Mesodermal cell (in vitro differentiated cells): ENCODE results near the gene DAZAP2.

Experiments
- H3K27ac ChIP-seq: 2 replicates; pipeline ENCODE4 v1.7.0; 2013; ENCODE audit warnings: mild to moderate bottlenecking, low read depth, low read length, moderate library complexity; ENCODE audit not compliant: severe bottlenecking
- H3K36me3 ChIP-seq: 2 replicates; pipeline ENCODE4 v1.7.1; 2013; ENCODE audit warnings: mild to moderate bottlenecking, low read length, moderate library complexity; ENCODE audit not compliant: control insufficient read depth, insufficient read depth
- H3K4me1 ChIP-seq: one replicate; pipeline ENCODE4 v1.7.1; 2013; ENCODE audit warnings: mild to moderate bottlenecking, low read length; ENCODE audit not compliant: insufficient read depth, control insufficient read depth, poor library complexity, severe bottlenecking
- H3K4me3 ChIP-seq: 2 replicates; pipeline ENCODE4 v1.7.0; 2013; ENCODE audit warnings: low read length, control low read depth, mild to moderate bottlenecking; ENCODE audit not compliant: insufficient read depth, poor library complexity, severe bottlenecking; ENCODE audit errors: extremely low read depth
- H3K9me3 ChIP-seq: 2 replicates; pipeline ENCODE4 v1.7.1; 2013; ENCODE audit warnings: mild to moderate bottlenecking, low read length, moderate library complexity; ENCODE audit not compliant: control insufficient read depth
- WGBS, 2 experiments: methylation state at CpG; one replicate each; pipeline ENCODE4 v1.1.5; 2013; ENCODE audit warnings: missing lambda C conversion rate in 2 of 2; ENCODE audit not compliant: insufficient coverage in 2 of 2; 5-methylcytosine and 5-hydroxymethylcytosine counted together

DAZAP2 gene

DNA sequence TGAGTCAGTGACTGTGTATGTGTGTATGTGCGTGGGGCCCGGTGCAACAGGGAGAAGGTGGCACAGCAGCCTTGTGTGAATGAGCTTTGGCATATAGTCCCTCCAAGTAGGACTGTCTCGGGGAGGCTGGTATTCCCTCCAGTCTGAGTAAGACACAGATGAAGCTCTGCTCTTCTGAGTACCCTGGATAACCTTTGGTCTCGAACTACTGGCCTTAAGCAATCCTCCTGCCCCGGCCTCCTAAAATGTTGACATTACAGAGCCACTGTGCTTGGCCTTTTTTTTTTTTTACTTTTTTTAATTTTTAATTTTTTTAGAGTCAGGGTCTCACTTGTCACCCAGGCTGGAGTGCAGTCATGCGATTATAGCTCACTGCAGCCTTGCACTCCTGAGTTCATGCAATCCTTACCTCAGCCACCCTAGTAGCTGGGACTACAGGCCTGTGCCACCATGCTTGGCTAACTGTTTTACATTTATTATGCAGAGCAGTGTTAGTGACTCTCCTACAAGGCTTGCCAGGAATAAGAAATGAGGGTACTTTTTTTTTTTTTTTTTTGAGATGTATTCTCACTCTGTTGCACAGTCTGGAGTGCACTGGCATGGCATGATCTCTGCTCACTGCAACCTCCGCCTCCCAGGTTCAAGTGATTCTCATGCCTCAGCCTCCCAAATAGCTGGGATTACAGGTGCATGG lies 9.4 kb upstream of the DAZAP2 start:
- Histone ChIP-seq H3K27ac (no peak overlapping the region), H3K36me3 (no peaks in the 10 kb centered on the region)
- WGBS, 2 experiments = 90 to 96% methylated on average over 6 of the region's 7 CpGs

DNA sequence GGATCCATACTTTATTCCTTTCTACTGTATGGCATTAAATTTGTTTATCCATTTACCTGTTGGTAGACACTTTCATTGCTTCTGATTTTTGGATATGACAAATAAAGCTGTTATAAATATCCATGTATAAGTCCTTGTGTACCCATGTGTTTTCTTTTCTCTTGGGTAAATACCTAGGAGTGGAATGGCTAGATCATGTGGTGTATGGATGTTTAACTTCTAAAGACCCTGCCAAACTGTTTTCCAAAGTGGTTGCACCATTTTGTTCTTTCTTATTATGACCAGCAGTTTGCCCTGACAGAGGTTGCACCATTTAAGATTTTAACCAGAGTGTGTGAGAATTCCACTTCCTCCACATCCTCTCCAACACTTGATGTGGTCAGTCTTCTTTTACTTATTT lies 6.0 kb upstream of the DAZAP2 start:
- Histone ChIP-seq H3K4me3 (no peak overlapping the region), H3K4me1 (no peaks in the 10 kb centered on the region), H3K9me3 (no peaks in the 10 kb centered on the region), H3K27ac (no peak overlapping the region), H3K36me3 (no peaks in the 10 kb centered on the region)

More for the DNA sequence above, 9.4 kb upstream of the DAZAP2 start:
- Histone ChIP-seq H3K4me1 (no peaks in the 10 kb centered on the region), H3K9me3 (no peaks in the 10 kb centered on the region), H3K4me3 (no peak overlapping the region)

DNA sequence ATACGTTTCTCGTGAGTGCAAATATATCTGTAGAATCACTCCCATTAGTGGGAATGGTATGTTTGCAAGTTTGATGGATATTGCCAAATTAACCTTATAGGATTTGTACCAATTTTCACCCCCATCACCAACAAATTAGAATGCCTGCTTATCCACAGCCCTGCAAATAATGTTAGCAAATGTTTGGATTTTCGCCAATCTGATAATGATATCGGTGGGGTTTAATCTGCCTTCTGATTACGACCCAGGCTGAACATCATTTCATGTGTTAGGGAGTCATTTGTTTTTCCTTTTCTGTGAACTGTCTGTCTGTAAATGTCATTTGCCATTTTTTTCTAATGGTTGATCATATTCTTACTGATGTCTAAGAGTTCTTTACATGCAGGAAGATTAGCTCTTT lies 4.1 kb upstream of the DAZAP2 start:
- no peaks in the 10 kb centered on the region for H3K36me3 ChIP-seq
- WGBS, 2 experiments = 93 to 95% methylated on average over 3 to 4 of the region's 5 CpGs
- H3K9me3 ChIP-seq = no peaks in the 10 kb centered on the region
- H3K4me3 ChIP-seq = no peak overlapping the region
- no peaks in the 10 kb centered on the region for H3K4me1 ChIP-seq
- H3K27ac ChIP-seq = no peak overlapping the region

DNA sequence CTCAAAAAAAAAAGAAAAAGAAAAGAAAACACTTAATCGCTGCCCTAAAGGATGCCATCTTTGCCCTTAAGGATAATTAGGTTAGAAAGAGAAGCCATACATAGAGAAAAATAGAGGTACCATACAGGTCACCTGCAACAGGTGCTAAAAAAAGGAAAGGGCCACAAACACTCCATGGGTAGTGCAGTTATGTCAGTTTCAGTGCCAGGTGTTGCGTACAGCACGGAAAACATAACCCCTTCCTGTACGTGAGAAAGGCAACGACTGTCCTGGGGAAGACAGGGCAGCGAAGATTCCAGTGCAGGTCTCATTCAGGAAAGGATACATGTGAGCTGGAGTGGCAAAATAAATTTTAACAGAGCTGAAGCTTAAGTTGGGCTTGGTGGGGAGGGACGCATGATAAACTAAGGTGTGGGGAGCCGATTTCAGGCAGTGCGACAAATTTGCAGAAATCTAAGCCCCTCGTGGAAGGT lies 553 bp upstream of the DAZAP2 start:
- Histone ChIP-seq H3K9me3 (no peaks in the 10 kb centered on the region), H3K36me3 (peaks cover 33% of the 10 kb centered on the region), H3K4me3 (peak overlapping the region; percentile 83), H3K27ac (peak overlapping the region; percentile 8), H3K4me1 (peaks cover 2% of the 10 kb centered on the region)
- 56 to 60% methylated on average over 8 to 10 of the region's 10 CpGs for WGBS, 2 experiments

DNA sequence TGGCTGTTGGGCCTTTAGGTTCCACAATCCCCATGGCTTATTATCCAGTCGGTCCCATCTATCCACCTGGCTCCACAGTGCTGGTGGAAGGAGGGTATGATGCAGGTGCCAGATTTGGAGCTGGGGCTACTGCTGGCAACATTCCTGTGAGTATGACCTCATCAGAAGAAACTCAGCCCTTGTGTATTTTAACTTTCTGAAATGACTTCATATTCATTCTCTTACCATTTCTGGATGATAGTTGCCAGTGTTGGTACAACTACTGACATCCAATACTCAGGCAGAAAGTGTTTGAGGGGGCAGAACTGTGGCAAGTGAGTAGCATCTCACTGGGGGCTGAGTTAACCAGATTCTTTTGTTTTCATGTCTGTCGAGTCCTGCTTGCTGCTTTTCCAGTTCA lies 2.3 kb downstream of the DAZAP2 start:
- H3K27ac ChIP-seq = no peak overlapping the region
- WGBS, 2 experiments = 86 to 100% methylated on average over 1 of the region's 2 CpGs

DNA sequence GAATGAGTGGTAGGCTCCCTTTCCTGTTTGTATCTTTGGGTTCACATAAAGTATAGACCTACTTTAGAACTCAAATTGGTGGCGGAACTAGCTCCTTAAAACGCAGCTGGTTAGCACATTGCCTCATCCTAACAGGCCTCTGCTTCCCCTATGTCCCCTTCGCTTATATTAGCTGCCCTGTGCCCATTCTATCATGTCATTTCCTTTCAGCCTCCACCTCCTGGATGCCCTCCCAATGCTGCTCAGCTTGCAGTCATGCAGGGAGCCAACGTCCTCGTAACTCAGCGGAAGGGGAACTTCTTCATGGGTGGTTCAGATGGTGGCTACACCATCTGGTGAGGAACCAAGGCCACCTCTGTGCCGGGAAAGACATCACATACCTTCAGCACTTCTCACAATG lies 3.5 kb downstream of the DAZAP2 start:
- H3K4me1 ChIP-seq = peaks cover 18% of the 10 kb centered on the region
- no peak overlapping the region for H3K27ac ChIP-seq
- H3K4me3 ChIP-seq = no peak overlapping the region
- WGBS, 2 experiments = 97% methylated on average over 3 of the region's 7 CpGs
- peaks cover 48% of the 10 kb centered on the region for H3K36me3 ChIP-seq
- no peaks in the 10 kb centered on the region for H3K9me3 ChIP-seq

More for the DNA sequence above, 2.3 kb downstream of the DAZAP2 start:
- Histone ChIP-seq H3K4me3 (no peak overlapping the region), H3K4me1 (peaks cover 8% of the 10 kb centered on the region), H3K36me3 (peaks cover 48% of the 10 kb centered on the region), H3K9me3 (no peaks in the 10 kb centered on the region)

DNA sequence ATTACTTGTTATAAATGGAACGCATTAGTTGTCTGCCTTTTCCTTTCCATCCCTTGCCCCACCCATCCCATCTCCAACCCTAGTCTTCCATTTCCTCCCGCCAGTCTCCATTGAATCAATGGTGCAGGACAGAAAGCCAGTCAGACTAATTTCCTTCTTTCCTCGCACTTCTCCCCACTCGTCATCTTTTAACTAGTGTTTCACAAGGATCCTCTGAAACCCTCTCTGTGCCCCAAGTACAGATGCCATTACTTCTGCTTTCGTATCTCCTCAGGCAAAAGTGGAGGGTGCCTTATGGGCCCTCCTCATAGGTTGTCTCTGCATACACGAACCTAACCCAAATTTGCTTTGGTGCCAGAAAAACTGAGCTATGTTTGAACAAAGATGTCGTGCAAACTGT lies 4.2 kb downstream of the DAZAP2 start:
- Histone ChIP-seq H3K4me3 (no peak overlapping the region), H3K27ac (no peak overlapping the region), H3K4me1 (peaks cover 24% of the 10 kb centered on the region), H3K36me3 (peaks cover 48% of the 10 kb centered on the region), H3K9me3 (no peaks in the 10 kb centered on the region)
- 98% methylated on average over 5 to 6 of the region's 7 CpGs for WGBS, 2 experiments

DNA sequence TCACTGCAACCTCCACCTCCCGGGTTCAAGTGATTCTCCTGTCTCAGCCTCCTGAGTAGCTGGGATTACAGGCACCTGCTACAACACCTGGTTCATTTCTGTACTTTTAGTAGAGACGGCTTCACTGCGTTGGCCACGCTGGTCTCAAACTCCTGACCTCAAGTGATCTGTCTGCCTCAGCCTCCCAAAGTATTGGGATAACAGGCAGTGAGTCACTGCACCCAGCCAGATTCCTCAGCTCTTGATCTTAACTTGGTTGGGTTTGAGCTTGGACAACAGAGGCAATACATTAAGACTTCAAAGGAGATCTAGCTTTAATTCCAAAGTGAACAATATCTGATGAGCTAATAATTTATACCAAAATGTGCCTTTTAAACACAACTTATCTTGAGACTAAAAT lies 5.6 kb downstream of the DAZAP2 start:
- H3K9me3 ChIP-seq = no peaks in the 10 kb centered on the region
- peaks cover 48% of the 10 kb centered on the region for H3K36me3 ChIP-seq
- 83% methylated on average over 4 of the region's 4 CpGs for WGBS, 2 experiments
- H3K4me3 ChIP-seq = no peak overlapping the region
- H3K27ac ChIP-seq = no peak overlapping the region
- H3K4me1 ChIP-seq = peaks cover 24% of the 10 kb centered on the region

DNA sequence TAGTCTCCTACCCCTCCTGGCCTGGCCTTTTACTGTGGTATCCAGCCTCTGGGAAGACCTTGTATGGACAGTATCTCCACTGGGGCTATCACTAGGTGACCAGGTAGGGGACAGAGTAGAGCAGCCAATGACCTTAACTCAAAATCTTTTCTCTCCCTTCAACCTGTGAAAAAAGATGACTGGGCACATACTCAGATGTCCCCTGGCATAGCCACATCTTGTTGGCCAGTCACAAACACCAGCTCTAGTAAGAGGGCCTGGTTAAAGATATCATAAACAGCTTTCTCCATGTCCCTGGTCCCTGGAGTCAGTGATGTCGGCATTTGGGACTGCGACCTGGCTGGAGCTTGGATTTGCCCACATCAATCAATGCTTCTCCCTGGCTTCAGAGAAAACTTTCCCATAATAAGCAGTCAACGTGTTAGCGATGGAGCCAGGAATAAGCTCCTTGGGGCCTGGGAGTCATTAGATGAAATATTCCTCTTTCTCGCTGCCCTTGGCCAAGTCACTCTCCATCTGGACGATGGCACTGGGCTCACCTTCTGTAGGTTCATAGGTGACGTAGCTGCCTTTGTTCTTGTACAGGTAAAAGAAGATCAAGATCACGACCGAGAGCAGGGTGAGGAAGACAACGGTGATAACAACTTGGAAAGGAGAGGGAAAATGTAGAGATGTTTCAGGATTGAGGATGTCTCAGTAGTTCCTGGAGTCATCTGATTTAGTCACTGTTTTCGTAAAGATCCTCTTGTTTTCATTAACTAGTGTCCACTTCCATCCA lies 7.0 kb downstream of the DAZAP2 start:
- peaks cover 39% of the 10 kb centered on the region for H3K36me3 ChIP-seq
- H3K4me3 ChIP-seq = no peak overlapping the region
- 95 to 97% methylated on average over 10 to 11 of the region's 11 CpGs for WGBS, 2 experiments
- no peaks in the 10 kb centered on the region for H3K9me3 ChIP-seq
- H3K4me1 ChIP-seq = peaks cover 24% of the 10 kb centered on the region
- H3K27ac ChIP-seq = peak overlapping the region; percentile 47

DNA sequence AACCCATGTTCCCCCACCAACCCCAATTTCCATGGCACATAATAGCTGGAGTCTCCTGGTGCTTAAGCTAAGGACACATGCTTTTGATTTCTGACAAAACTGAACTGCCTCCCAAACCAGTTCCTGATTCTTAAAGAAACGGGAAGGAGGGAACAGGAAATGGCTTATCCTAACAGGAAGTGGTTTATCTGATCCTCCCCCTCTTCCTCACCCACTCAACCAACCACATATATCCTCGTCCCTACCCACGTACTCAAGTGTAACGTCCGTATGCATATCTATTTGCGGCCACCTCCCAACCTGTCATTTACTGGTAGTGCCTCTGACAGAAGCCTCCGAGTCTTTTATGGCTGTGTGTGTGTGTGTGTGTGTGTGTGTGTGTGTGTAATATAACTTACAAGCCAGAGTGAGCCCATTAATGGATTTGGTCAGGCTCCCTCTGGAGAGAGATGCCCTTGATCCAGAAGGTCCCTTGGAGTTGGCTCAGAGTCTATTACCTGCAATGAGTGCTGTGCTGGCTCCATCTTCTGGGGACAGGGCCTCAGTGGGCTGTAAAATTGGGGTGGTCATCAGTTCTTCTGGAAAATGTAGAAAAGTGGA lies 7.7 kb downstream of the DAZAP2 start:
- no peaks in the 10 kb centered on the region for H3K9me3 ChIP-seq
- H3K4me1 ChIP-seq = peaks cover 24% of the 10 kb centered on the region
- H3K4me3 ChIP-seq = no peak overlapping the region
- 20 to 35% methylated on average over 1 to 4 of the region's 7 CpGs for WGBS, 2 experiments
- H3K36me3 ChIP-seq = peaks cover 32% of the 10 kb centered on the region
- peak overlapping the region; percentile 47 for H3K27ac ChIP-seq
